ENCODE measurements around the gene LLCFC1. TPM values are rescaled to one million over a fixed set of nuclear protein-coding genes. Genes with fewer than 3 reads are reported as not detected.

Gene LLCFC1
- not detected in 2 replicates for total RNA-seq (2014; rRNA removed; shearing (Covaris generic))
- polyA plus RNA-seq (2016; fragmentation: Nextera tagmentation; extraction: Ambion mirVana), result not detected in 2 replicates
- long read RNA-seq, result 0 reads

GRCh38 chr7:142939226-142939910 is at the start of gene LLCFC1:
TSS of gene LLCFC1 (plus strand) at chr7:142939484. CDS start at chr7:142939622, 138 bp downstream.
- no peaks in the 10 kb centered on the region for H3K27me3 ChIP-seq (ENCODE audit: insufficient read depth)
- Mint-ChIP-seq H3K36me3 (ENCODE audit: low read depth) (no peaks in the 10 kb centered on the region), H3K4me3 (no peak within 1 kb of the TSS), H3K27ac (peak within 1 kb of the TSS; percentile 10; the same call in 1 of the 2 replicates), H3K27me3 (ENCODE audit: insufficient read depth, low read depth, poor library complexity) (peaks cover 6% of the 10 kb centered on the region), H3K9me3 (no peaks in the 10 kb centered on the region), H3K4me1 (peaks cover 3% of the 10 kb centered on the region)
- H2AFZ ChIP-seq, result peak within 1 kb of the TSS; percentile 90; the same call in 1 of the 2 replicates
- ATAC-seq (peak; percentile 97), DNase-seq (ENCODE audit: low spot score) (peak; percentile 84)
- no peaks in the 10 kb centered on the region for H3K4me1 ChIP-seq (ENCODE audit: insufficient read depth)
- no peak within 1 kb of the TSS for H3K4me2 ChIP-seq
- H3K36me3 ChIP-seq (ENCODE audit: insufficient read depth), result no peaks in the 10 kb centered on the region
- no peak within 1 kb of the TSS for H3K27ac ChIP-seq (ENCODE audit: low read depth)
- TF ChIP-seq ZNF114 (CRISPR knock-in tag; IDR thresholded peaks at IDR 0.05), result no peak
- no peak for TF ChIP-seq POLR2AphosphoS5 (IDR thresholded peaks at IDR 0.05; ENCODE audit: low read depth)
- peak; percentile 72 to 80 for TF ChIP-seq CTCF (conservative IDR thresholded peaks at IDR 0.05; ENCODE audit: low read depth in 2 of 2)
- no peak for TF ChIP-seq ETS1 (IDR thresholded peaks at IDR 0.05)
- no peaks in the 10 kb centered on the region for H4K20me1 ChIP-seq (replicated peaks; ENCODE audit: insufficient read depth)
- no peaks in the 10 kb centered on the region for H3F3A ChIP-seq (replicated peaks; ENCODE audit: low read depth)
- no peak within 1 kb of the TSS for H3K4me3 ChIP-seq
- no peaks in the 10 kb centered on the region for H3K79me2 ChIP-seq (replicated peaks; ENCODE audit: insufficient read depth)
- H3K9me2 ChIP-seq (ENCODE audit: insufficient read depth), result 0 out of 2 replicates have a peak, but pooled peaks cover 7% of the 10 kb centered on the region

DNA sequence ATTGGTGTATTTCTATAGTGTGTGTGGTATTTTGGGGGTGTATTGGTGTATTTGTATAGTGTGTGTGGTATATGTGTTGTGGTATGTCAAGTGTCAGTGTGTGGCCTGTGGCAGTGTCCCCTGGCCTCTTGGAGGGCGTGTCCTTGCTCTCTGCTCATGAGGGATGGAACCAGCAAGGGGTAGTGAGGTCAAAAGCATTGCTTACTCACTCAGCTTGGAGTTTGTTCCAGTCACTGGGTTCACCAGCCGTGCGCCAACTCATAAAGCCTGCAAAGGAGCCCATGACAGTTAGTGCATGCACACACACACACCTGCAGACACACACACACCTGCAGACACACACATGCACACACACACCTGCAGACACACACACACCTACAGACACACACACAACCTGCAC is 49.5 kb upstream of the LLCFC1 start:
- TF ChIP-seq, protein P1, sequence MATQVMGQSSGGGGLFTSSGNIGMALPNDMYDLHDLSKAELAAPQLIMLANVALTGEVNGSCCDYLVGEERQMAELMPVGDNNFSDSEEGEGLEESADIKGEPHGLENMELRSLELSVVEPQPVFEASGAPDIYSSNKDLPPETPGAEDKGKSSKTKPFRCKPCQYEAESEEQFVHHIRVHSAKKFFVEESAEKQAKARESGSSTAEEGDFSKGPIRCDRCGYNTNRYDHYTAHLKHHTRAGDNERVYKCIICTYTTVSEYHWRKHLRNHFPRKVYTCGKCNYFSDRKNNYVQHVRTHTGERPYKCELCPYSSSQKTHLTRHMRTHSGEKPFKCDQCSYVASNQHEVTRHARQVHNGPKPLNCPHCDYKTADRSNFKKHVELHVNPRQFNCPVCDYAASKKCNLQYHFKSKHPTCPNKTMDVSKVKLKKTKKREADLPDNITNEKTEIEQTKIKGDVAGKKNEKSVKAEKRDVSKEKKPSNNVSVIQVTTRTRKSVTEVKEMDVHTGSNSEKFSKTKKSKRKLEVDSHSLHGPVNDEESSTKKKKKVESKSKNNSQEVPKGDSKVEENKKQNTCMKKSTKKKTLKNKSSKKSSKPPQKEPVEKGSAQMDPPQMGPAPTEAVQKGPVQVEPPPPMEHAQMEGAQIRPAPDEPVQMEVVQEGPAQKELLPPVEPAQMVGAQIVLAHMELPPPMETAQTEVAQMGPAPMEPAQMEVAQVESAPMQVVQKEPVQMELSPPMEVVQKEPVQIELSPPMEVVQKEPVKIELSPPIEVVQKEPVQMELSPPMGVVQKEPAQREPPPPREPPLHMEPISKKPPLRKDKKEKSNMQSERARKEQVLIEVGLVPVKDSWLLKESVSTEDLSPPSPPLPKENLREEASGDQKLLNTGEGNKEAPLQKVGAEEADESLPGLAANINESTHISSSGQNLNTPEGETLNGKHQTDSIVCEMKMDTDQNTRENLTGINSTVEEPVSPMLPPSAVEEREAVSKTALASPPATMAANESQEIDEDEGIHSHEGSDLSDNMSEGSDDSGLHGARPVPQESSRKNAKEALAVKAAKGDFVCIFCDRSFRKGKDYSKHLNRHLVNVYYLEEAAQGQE (IDR thresholded peaks at IDR 0.05; ENCODE audit: unreplicated experiment), result no peak
- TF ChIP-seq CTCF (conservative IDR thresholded peaks at IDR 0.05; ENCODE audit: low read depth in 2 of 2), result no peak
- TF ChIP-seq EZH2 (IDR thresholded peaks at IDR 0.05; ENCODE audit: low read depth, unreplicated experiment), result no peak
- no peak for TF ChIP-seq ETS1 (IDR thresholded peaks at IDR 0.05)
- no peak for TF ChIP-seq ZNF331 (CRISPR knock-in tag; IDR thresholded peaks at IDR 0.05; ENCODE audit: low read depth)
- no peak for TF ChIP-seq POLR2AphosphoS5 (IDR thresholded peaks at IDR 0.05; ENCODE audit: low read depth)
- peaks cover 5% of the 10 kb centered on the region; the same call in 2 of the 3 replicates for H3K9me3 Mint-ChIP-seq

More for the DNA sequence above, 49.5 kb upstream of the LLCFC1 start:
- Histone ChIP-seq H3K9me2 (ENCODE audit: insufficient read depth) (no peaks in the 10 kb centered on the region), H3K27ac (ENCODE audit: low read depth) (no peak overlapping the region), H3K4me3 (no peak overlapping the region), H3K36me3 (ENCODE audit: insufficient read depth) (no peaks in the 10 kb centered on the region), H3K27me3 (ENCODE audit: insufficient read depth) (no peaks in the 10 kb centered on the region), H3F3A (replicated peaks; ENCODE audit: low read depth) (no peaks in the 10 kb centered on the region), H2AFZ (no peak overlapping the region), H3K4me1 (ENCODE audit: insufficient read depth) (peaks cover 3% of the 10 kb centered on the region; the same call in 1 of the 2 replicates), H4K20me1 (replicated peaks; ENCODE audit: insufficient read depth) (no peaks in the 10 kb centered on the region), H3K79me2 (replicated peaks; ENCODE audit: insufficient read depth) (no peaks in the 10 kb centered on the region), H3K4me2 (no peak overlapping the region)
- Mint-ChIP-seq H3K36me3 (ENCODE audit: low read depth) (no peaks in the 10 kb centered on the region; the same call in 2 of the 3 replicates), H3K27ac (no peak overlapping the region), H3K4me1 (peaks cover 10% of the 10 kb centered on the region), H3K4me3 (no peak overlapping the region), H3K27me3 (ENCODE audit: insufficient read depth, low read depth, poor library complexity) (peaks cover 2% of the 10 kb centered on the region)
- no peak for ATAC-seq
- no peak for DNase-seq (ENCODE audit: low spot score)

Measured in GM23338 (cell line).